KG1 (cell line): Measurements from ENCODE around the gene GTF2H3.

ENCODE experiments used
- DNase-seq: peaks from one replicate; lab custom pipeline; 2025; lab: John Stamatoyannopoulos, UW

Gene GTF2H3

DNA sequence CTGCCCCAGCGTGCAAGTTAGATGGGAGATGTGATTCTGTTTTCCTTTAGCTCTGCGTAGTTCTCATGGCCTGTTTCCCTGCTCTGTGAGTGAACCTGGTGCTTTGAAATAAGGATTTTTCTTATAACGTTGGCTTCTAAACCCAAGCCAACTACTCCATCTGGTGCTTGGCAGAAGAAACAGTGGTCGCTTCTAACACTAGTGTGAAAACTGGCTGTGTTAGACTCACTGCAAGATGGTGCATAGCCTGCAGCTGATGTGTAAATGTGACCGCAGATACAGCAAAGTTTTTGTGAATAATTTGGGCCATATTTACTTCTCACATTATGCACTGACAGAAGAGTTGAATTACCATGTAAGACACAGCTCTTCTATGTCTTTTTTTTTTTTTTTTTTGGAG, 12.2 kb downstream of the GTF2H3 start:
- no peak for DNase-seq

DNA sequence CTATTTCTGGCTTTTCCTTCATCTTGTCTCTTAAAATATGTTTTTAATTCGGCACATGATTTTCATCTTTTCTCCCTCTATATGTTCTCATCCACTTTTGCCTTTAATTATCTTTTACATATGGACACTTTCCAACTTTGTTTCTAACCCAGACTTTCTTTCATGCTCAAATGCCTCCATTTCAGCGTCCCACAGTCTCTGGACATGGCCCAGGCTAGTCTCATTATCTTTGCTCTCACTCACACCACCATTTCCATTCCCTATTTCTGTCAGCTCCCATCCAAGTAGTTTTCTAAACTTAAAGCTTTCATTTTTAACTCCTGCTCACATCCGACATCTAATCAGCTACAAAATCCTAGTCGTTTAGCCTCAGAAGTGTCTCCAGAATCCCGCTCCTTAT, 14.8 kb downstream of the GTF2H3 start:
- DNase-seq, result no peak

DNA sequence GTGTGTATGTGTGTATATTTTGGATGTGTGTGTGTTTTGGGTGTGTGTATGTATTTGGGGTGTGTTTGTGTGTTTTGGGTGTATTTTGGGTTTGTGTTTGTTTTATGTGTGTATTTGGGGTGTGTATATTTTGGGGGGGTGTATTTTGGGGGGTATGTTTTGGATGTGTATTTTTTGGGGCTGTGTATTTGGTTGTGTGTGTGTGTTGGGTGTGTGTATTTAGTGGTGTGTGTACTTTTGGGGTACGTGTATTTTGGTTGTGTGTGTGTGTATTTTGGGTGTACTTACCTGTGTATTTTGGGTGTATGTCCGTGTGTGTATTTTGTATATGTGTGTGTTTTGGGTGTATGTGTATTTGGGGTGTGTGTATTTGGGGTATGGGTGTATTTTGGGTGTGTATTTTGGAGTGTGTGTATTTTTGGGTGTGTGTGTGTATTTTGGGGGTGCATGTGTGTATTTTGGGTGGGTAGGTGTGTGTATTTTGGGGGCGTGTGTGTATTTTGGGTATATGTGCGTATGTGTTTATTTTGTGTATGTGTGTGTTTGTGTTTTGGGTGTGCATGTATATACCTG, 20.6 kb downstream of the GTF2H3 start:
- no peak for DNase-seq

DNA sequence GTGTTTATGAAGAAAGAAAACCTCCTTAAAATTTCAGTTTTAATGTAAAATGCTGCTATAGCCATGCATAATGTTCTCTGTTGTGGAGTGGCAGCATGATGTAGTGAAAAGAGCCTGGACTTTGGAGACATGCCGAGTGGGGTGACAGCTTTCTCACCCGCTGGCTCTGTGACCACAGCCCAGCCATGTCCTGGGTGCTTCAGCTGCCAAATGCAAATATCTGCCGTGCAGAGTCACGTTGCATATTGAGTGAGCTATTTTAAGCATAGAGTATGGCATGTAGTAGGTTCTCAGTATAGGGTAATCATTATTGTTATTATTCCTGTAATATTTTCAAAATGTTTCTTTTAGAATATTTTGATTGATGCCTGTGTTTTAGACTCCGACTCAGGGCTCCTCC, 21.8 kb downstream of the GTF2H3 start:
- no peak for DNase-seq

DNA sequence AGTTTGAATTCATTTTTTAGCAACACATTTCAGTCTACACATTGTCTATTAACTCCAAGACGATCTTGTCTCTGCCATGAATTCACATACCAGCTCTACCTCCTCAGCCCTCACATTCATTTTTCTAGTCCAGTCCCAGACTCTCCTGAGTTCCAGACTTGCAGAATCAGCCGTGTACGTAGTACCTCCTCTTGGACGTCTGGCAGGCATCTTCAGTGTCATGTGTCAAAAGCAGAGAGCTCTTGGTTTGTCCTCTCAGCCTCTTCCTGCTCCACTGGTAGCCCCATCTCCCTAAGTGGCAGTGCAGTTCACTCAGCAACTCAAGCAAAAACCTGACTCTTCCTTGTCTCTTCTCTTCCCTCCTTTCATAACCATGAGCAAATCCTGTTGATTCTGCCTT, 22.8 kb downstream of the GTF2H3 start:
- DNase-seq, result no peak

DNA sequence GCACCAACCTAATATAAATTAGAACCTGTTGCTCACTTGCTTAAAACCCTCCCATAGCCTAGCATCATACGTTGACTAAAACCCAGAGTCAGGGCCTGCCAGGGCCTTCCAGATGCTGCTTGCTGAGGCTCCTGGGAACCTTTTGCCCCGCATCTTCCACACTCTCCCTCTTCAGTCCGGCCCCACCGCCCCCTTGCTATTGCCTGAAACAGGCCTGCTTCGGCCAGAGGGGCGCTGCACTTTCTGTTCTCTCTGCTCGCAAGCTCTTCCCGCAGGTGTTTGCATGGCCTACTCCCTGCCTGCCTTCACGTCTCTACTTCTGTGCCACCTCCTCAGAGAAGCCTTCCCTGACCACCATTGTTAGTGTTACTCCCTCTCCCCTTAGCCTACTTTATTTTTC, 23.6 kb downstream of the GTF2H3 start:
- DNase-seq, result no peak

DNA sequence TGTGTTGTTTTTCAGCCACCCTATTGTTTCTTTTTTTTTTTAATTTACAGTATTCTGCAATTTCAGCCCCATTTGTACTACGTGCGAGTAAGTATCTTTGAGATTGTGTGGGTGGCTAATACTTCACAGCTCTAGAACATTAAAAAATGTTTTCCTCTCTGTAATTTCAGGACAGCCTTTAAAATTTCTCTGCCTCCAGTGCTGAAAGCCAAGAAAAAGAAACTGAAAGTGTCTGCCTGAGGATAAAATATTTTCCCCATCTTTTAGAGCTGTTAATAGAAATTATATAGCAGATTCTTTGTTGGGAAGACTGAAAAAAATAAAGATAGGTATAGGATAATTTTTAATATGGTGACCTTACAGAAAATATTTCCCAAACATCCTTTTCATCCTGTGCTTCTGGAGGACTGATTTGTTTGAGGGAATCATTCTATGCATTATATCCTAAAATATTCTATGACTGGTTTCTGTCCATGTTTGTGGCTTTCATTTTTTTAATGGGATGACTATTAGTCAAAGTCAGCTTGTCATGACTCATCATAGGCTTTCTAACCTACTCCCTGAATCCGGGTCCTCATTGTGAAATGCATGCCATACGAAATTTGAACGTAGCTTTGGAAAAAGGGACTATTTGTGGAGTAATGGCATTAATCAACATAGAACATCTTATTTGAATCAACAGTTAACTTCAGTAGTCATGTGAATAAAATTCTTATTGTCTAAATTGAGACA, 26.5 kb downstream of the GTF2H3 start:
- no peak for DNase-seq

DNA sequence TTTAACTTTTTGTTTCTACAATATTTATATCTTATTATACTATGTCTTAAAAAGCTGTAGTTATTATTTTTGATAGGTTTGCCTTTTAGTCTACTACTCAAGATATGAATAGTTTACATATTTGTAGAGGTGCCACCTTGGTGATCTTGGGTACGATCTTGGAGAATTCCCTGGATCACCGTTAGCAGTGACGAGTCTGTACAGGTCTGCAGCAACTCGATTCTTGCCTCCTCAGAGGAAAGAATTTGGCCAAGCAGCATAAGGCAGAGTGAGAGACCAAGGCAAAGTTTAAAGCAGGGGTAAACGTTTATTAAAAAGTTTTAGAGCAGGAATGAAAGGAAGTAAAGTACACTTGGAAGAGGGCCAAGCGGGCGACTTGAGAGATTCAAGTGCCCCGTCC, 34.1 kb downstream of the GTF2H3 start:
- no peak for DNase-seq

DNA sequence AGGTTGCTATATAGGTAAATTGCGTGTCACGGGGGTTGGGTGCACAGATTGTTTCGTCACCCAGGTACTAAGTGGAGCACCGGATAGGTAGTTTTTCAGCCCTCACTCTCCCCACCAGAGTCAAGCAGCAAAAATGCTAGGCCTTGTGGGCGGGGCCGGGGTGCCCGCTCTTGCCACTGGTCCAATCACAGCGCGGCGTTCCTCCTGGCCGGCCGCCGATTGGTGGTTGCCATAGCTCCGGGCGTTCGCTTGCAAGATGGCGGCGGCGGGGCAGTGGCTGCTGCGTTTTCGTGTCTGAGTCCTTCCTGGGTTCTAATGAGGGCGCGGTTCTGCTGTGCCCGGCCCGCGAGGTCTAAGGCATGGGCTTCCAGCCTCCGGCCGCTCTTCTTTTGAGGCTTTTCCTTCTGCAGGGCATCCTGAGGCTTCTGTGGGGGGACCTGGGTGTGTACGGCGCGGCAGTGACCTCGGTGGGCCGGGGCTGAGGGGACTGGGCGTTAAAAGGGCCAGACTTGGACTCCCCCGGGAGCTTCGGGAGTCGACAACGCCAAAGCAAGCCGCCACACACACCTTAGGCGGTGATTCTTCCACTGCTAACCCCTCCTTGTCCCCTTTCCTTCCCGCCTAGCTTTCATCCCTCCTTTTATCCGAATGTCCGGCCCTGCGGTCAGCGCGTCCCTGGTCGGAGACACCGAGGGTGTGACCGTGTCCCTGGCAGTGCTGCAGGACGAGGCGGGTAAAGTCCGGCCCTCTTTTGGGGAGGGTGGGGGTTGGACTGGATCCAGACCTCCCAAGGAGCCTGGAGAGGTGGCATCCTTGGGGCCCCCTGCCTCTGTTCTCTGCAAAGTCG, 37.5 kb downstream of the GTF2H3 start, which contains the start of gene TCTN2:
TSS of gene TCTN2 (plus strand) at position 232 of the 847 bp plus-strand sequence. CDS start at position 360, 128 bp downstream.
- DNase-seq, result peak; percentile 80

DNA sequence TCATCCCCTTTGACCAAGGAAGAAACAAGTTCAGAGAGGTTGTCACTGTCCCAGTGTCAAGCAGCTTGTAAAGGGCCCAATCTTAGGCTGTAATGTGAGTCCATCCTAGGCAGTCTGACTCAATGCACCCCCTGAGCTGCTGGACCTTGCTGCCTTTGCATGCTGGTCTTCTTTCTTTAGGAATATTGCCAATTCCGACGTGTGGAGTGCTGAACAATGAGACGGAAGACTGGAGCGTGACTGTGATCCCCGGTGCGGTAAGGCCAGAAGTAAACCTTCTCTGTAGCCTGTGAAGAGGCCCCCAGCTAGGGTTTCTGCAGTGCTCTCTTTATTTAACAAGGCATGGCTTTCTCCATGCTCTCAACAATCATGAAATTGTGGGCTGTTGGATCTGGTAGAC, 38.2 kb downstream of the GTF2H3 start:
- DNase-seq, result no peak

DNA sequence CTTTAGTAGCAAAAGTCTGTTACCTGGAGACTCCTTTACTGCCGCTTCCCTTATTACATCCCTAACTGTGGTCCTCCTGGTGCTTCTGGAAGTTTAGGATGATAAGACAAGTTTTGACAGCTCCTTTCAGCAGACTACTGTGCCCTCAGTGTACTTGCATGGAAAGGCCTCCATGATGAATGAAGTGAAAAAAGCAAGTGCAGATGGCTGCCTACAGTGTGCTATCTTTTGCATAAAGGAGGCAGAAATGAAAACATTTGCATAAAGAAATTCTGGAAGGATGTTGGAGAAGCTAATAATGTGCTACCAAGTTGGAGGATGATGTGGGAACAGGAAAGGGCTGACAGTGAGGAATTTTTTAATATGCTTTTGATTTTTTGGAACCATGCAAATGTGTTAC, 41.8 kb downstream of the GTF2H3 start:
- no peak for DNase-seq

DNA sequence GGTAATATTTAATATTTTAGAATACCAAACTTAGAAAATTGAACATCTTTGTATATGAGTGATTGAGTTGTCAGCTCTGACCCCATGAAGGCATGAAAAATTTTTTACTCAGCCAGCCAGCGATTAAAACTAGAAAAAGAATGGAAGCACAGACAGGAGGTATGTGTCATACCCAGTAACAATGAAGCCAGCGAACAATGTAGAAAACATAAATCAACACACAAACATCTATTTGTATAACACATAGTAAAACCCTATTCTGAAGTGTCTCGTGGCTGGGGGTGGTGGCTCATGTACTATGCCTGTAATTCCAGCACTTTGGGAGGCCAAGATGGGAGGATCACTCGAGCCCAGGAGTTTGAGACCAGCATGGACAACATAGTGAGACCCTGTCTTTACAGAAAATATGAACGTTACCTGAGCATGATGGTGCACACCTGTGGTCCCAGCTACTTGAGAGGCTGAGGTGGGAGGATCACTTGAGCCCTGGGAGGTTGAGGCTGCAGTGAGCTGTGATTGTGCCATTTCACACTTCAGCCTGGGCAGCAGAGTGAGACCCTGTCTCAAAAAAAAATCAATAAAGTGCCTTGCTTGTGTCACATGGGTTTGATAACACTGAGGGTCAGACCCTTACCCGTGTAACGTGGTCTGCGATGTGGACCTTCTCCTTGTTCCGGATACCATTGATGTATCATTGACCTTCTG, 43.1 kb downstream of the GTF2H3 start:
- DNase-seq, result no peak

DNA sequence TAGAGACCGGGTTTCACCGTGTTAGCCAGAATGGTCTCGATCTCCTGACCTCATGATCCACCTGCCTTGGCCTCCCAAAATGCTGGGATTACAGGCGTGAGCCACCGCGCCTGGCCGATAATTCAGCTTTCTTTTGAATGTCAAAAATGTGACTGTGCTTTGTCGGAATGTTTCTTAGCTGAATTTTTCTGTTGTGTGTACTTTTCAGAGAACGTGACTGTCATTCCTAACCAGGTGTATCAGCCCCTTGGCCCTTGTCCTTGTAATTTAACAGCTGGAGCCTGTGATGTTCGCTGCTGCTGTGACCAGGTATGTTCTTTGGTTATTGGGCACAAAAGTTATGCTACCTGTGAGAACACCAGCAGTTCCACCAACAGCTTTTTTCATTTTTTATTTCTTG, 45.4 kb downstream of the GTF2H3 start:
- DNase-seq, result no peak

DNA sequence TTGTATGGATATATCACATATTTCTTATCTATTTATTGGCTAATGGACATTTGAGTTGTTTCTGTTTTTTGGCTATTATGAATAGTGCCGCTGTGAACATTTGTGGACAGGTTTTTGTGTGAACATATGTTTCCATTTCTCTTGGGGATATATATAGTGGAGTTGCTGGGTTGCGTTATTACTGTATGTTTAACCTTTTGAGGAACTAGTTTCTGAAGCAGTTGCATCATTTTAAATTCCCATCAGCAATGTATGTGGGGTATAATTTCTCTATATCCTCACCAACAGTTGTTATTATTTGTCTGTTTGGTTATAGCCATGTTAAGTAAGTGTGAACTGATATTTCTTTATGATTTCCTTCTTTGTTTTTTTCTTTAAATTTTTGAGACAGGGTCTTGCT, 48.0 kb downstream of the GTF2H3 start:
- no peak for DNase-seq

DNA sequence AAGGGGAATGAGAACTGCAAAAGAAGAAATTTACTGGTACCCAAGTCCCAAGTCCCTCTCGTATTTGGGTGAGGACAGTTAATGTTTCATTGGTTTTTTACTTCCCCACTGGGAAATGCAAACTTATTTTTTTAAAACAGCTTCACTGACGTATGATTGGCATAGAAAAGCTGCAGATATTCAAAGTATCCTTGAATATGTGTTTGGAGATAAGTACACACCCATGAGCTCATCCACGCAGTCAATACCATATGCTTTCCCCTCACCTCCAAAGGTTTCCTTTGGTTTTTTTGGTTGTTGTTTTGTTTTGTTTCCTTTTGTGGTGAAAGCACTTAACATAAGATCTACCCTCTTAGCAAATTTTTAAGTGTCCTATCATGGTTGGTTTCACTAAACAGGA, 50.3 kb downstream of the GTF2H3 start:
- no peak for DNase-seq

DNA sequence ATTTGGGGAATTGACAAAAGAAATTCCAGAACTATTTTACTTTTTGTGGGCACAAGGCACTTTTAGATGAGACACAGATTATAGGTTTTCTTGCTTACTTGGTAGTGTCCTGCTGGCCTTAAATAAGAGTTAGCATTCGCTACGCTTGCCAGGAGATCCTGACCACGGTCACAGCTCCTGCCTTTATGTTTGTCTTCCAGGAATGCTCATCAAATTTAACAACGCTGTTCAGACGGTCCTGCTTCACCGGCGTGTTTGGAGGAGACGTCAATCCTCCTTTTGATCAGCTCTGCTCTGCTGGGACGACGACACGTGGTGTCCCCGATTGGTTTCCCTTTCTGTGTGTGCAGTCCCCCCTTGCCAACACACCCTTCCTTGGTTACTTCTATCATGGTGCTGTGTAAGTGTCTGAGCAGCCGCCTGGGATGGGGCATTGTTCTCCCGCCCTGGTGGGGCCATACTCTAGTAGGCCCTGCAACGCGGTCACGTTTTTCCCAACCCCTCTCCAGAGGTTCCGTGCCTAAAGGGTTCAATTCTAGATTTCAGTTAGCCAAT, 53.1 kb downstream of the GTF2H3 start:
- no peak for DNase-seq

DNA sequence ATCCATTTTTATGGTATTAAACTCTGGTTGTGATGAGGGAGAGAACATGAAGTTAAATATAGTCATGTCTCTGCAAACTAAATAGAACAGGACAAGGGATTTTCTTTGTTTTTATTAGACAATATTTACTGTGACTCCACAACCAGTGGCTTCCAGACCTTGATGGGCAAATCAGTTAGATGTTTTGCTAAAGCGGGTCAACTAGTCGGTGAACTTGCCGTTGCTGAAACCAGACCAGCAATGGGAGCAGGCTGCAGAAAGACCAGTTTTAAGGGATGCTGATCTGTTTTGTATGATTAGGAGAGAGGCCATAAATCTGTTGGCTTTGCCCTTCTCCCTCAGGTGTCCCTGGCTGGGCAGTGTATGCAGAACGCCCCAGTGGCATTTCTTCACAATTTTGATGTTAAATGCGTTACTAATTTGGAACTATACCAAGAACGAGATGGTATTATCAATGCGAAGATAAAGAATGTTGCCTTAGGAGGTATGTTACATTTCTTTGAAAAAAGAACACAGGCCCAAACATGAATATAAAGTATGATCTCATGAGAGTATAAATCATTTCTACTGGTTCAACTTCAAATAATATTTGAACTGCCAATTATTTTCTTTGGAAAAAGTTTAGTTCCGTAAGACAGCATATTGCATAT, 56.7 kb downstream of the GTF2H3 start:
- no peak for DNase-seq

DNA sequence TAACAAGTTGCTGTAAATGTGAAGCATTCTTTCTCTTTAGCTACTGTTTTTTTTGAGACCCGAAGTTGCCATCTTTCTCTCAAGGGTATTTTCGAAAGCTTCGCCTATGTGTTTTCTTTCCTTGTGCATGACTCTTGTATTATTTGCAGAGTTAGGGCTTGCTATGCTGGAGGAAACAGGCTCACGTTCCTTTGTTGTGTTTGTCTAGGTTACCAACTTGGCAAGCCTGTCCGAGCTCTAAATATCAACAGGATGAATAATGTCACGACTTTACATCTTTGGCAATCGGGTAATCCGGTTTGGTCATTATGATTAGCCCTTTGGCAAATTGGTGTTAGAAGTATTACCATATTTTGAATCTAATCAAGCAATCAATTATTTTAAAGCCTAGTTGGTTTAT, 62.6 kb downstream of the GTF2H3 start:
- DNase-seq, result no peak

DNA sequence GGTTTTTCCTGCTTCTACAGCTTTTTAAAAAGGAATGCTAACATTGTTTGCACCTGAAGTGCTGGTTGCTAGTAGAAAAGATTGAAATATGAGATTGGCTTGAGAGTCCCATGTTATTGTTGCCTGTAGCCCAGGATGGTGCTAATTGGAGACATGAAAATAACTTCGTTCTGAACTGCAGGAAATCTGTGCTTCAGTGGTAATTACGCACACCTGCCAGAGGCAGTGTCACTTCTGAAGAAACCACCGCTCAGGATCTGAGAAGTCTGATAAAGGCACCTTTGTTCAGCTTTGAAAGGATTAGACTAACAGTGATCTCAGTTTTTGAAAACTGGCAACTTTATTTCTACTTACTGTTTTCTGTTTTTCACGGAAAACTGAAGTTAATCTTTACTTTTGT, 63.0 kb downstream of the GTF2H3 start:
- DNase-seq, result no peak

DNA sequence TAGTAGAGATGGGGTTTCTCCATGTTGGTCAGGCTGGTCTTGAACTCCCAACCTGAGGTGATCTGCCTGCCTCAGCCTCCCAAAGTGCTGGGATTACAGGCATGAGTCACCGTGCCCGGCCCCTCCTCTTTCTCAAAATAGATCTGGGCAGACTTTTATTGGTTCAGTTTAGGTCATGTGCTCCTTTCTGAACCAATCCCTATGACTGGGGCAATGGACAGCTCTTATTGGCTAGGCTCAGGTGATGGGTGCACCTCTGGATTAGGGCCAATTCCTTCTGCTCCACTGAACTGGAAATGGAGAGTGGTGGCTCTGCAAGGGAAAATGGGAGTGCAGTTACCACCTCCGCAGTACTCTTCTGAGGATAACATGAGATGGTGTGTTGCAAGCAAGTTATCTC, 72.3 kb downstream of the GTF2H3 start:
- DNase-seq, result no peak

DNA sequence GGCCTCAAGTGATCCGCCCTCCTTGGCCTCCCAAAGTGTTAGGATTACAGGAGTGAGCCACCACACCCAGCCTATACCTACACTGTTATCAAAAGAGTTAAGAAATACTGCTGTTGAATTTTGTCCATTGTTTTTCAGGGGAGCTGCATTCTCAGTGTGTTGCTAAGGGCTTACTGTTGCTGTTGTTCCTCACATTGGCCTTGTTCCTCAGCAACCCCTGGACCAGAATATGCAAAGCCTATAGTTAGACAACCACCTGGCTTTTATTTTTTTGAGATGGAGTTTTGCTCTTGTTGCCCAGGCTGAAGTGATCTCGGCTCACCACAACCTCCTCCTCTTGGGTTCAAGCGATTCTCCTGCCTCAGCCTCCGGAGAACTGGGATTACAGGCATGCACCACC, 73.8 kb downstream of the GTF2H3 start:
- DNase-seq, result no peak
